Measurements from ENCODE around the gene FAHD2A.
"Not testable (repeated sequence)": the region's sequence is repeated elsewhere in the genome, so short reads cannot be mapped to it uniquely, and the experiment has no call there.

FAHD2A gene

GRCh38 chr2:95376311-95377215 is 25.9 kb upstream of the FAHD2A start:
- no peak for DNase-seq

- no peak for DNase-seq
These were observed 25.0 kb upstream of the FAHD2A start for GRCh38 chr2:95377216-95378123.

- DNase-seq: not testable (repeated sequence)
These were observed 24.2 kb upstream of the FAHD2A start for GRCh38 chr2:95378281-95378680.

GRCh38 chr2:95379371-95379831 is 23.1 kb upstream of the FAHD2A start:
- DNase-seq: no peak

- no peak for DNase-seq
These were observed 22.2 kb upstream of the FAHD2A start for GRCh38 chr2:95380280-95380679.

- no peak for DNase-seq
These were observed 21.8 kb upstream of the FAHD2A start for GRCh38 chr2:95380731-95381130.

- DNase-seq: no peak
These were observed 21.0 kb upstream of the FAHD2A start for GRCh38 chr2:95381212-95382191.

GRCh38 chr2:95382192-95382591 is 20.3 kb upstream of the FAHD2A start:
- no peak for DNase-seq

GRCh38 chr2:95382686-95383634 is 19.5 kb upstream of the FAHD2A start:
- no peak for DNase-seq

- no peak for DNase-seq
These were observed 18.9 kb upstream of the FAHD2A start for GRCh38 chr2:95383635-95384027.

- DNase-seq: no peak
These were observed 17.5 kb upstream of the FAHD2A start for GRCh38 chr2:95384854-95385569.

GRCh38 chr2:95385570-95385984 is 16.9 kb upstream of the FAHD2A start:
- DNase-seq: no peak

- no peak for DNase-seq
These were observed 16.5 kb upstream of the FAHD2A start for GRCh38 chr2:95386031-95386430.

- no peak for DNase-seq
These were observed 15.2 kb upstream of the FAHD2A start for GRCh38 chr2:95387358-95387757.

- no peak for DNase-seq
These were observed 14.3 kb upstream of the FAHD2A start for GRCh38 chr2:95388091-95388692.

- DNase-seq: no peak
These were observed 13.7 kb upstream of the FAHD2A start for GRCh38 chr2:95388856-95389244.

GRCh38 chr2:95389245-95390119 is 13.0 kb upstream of the FAHD2A start:
- DNase-seq: no peak

- DNase-seq: no peak
These were observed 12.1 kb upstream of the FAHD2A start for GRCh38 chr2:95390272-95390880.
